ENCODE measurements around the gene PINK1.
A peak's percentile ranks its signal among the peaks of the same experiment; 100 is the strongest.

The PINK1 gene

GRCh38 chr1:20611652-20612051, 21.6 kb upstream of the PINK1 start:
- DNase-seq = no peak

- DNase-seq = no peak
Observed at GRCh38 chr1:20612221-20612746, 21.0 kb upstream of the PINK1 start.

- DNase-seq = no peak
Observed at GRCh38 chr1:20614131-20614579, 19.1 kb upstream of the PINK1 start.

GRCh38 chr1:20615946-20616846, 17.1 kb upstream of the PINK1 start:
- no peak for DNase-seq

- DNase-seq = no peak
Observed at GRCh38 chr1:20616847-20617487, 16.3 kb upstream of the PINK1 start.

GRCh38 chr1:20618550-20618949, 14.7 kb upstream of the PINK1 start:
- no peak for DNase-seq

GRCh38 chr1:20619999-20620398, 13.3 kb upstream of the PINK1 start:
- no peak for DNase-seq

- DNase-seq = no peak
Observed at GRCh38 chr1:20621012-20621411, 12.2 kb upstream of the PINK1 start.

- DNase-seq = no peak
Observed at GRCh38 chr1:20624709-20625108, 8.5 kb upstream of the PINK1 start.

GRCh38 chr1:20625176-20626097, 7.8 kb upstream of the PINK1 start:
- no peak for DNase-seq

- DNase-seq = no peak
Observed at GRCh38 chr1:20626098-20626427, 7.2 kb upstream of the PINK1 start.

GRCh38 chr1:20626524-20626923, 6.7 kb upstream of the PINK1 start:
- no peak for DNase-seq

GRCh38 chr1:20630729-20631128, 2.5 kb upstream of the PINK1 start:
- DNase-seq = no peak

- DNase-seq = no peak
Observed at GRCh38 chr1:20632386-20632785, 872 bp upstream of the PINK1 start.

GRCh38 chr1:20634065-20634593, 871 bp downstream of the PINK1 start:
- DNase-seq = peak; percentile 44

- DNase-seq = peak; percentile 75
Observed at GRCh38 chr1:20634594-20635084, 1.4 kb downstream of the PINK1 start.

GRCh38 chr1:20636785-20637347, 3.6 kb downstream of the PINK1 start:
- no peak for DNase-seq

GRCh38 chr1:20640183-20640597, 6.9 kb downstream of the PINK1 start:
- DNase-seq = peak; percentile 69

GRCh38 chr1:20641975-20642374, 8.7 kb downstream of the PINK1 start:
- DNase-seq = no peak

- no peak for DNase-seq
Observed at GRCh38 chr1:20643080-20643479, 9.8 kb downstream of the PINK1 start.

GRCh38 chr1:20644416-20644815, 11.2 kb downstream of the PINK1 start:
- no peak for DNase-seq

GRCh38 chr1:20645414-20645813, 12.2 kb downstream of the PINK1 start:
- DNase-seq = no peak
